Endothelial cell of umbilical vein (primary cell): ENCODE data around the gene NANOGP8. TPM values are rescaled to one million over a fixed set of nuclear protein-coding genes. Genes with fewer than 3 reads are reported as not detected.

Experiments used
- BruUV-seq: library from RNA; stranded (reverse); fragments of 400-500 nt; replicated peaks from 2 replicates; lab custom pipeline; 2021; lab: Mats Ljungman, UMichigan
- CTCF ChIA-PET: fragments of 300-600, 350-600 bp; sonication (Branson Sonifier 250); formaldehyde crosslinking; loops from one replicate; lab custom pipeline; 2021; ENCODE audit warnings: antibody characterized with exemption, inconsistent platforms; lab: Charles Lee
- POLR2A ChIA-PET: fragments of 300-600, 350-600 bp; sonication (Branson Sonifier 250); formaldehyde crosslinking; loops from one replicate; lab custom pipeline; 2021; ENCODE audit warnings: antibody characterized with exemption, inconsistent platforms; lab: Charles Lee
- DNase-seq: peaks from one replicate; pipeline ENCODE4 v3.0.0-alpha.2; 2011; ENCODE audit warnings: low read depth, low spot score
- FAIRE-seq: peaks from 2 replicates; lab custom pipeline; 2011; peaks lifted over from hg19 to GRCh38; lab: Jason Lieb, UNC
- H2AFZ ChIP-seq: 2 replicates; pipeline ENCODE4 v1.6.0; 2012; ENCODE audit warnings: low read depth, low read length, control low read depth, inconsistent platforms
- H3K27ac ChIP-seq: 2 replicates; pipeline ENCODE4 v1.5.1; 2011; ENCODE audit warnings: low read depth, mild to moderate bottlenecking, control low read depth, low read length, moderate library complexity; ENCODE audit not compliant: insufficient read depth
- H3K27me3 ChIP-seq, 2 experiments: 2 replicates each; pipeline versions ENCODE4 v1.6.0 to v1.6.1; 2011; ENCODE audit warnings: low read length in 2 of 2, mixed read lengths in 1 of 2; ENCODE audit not compliant: control insufficient read depth in 2 of 2, insufficient read depth in 2 of 2
- H3K36me3 ChIP-seq, 2 experiments: 2 replicates in 1 of 2; 3 replicates in 1 of 2; pipeline ENCODE4 v1.5.1; 2011; ENCODE audit warnings: low read length in 2 of 2, mild to moderate bottlenecking in 1 of 2, moderate library complexity in 1 of 2; ENCODE audit not compliant: control insufficient read depth in 2 of 2, insufficient read depth in 2 of 2; ENCODE audit errors: extremely low read depth in 1 of 2
- H3K4me1 ChIP-seq: 3 replicates; pipeline ENCODE4 v1.5.1; 2011; ENCODE audit warnings: mild to moderate bottlenecking, low read length; ENCODE audit not compliant: control insufficient read depth, insufficient read depth; ENCODE audit errors: extremely low read depth
- H3K4me2 ChIP-seq: 2 replicates; pipeline ENCODE4 v1.6.1; 2011; ENCODE audit warnings: low read length, control low read depth, mixed read lengths; ENCODE audit not compliant: insufficient read depth
- H3K4me3 ChIP-seq, 3 experiments: fragments of 200-600 bp in 1 of 3; sonication (generic), shearing (Covaris generic) in 1 of 3; replicated peaks in 1 of 3; 2 replicates each; pipeline ENCODE4 v1.5.1; 2011 to 2016; ENCODE audit warnings: control low read depth in 3 of 3, low read length in 3 of 3, mild to moderate bottlenecking in 2 of 3, inconsistent platforms in 1 of 3, low read depth in 1 of 3, moderate library complexity in 1 of 3; ENCODE audit not compliant: insufficient read depth in 1 of 3
- H3K79me2 ChIP-seq: 2 replicates; pipeline ENCODE4 v1.6.0; 2012; ENCODE audit warnings: low read length, inconsistent platforms; ENCODE audit not compliant: control insufficient read depth, insufficient read depth
- H3K9ac ChIP-seq: replicated peaks from 2 replicates; pipeline ENCODE3; 2011; ENCODE audit warnings: low read length, control low read depth; ENCODE audit not compliant: insufficient read depth; ENCODE audit errors: extremely low read depth
- H3K9me1 ChIP-seq: replicated peaks from 3 replicates; pipeline ENCODE4 v1.6.0; 2011; ENCODE audit warnings: mild to moderate bottlenecking, low read length; ENCODE audit not compliant: control insufficient read depth, insufficient read depth; ENCODE audit errors: extremely low read depth
- H3K9me3 ChIP-seq: replicated peaks from 2 replicates; pipeline ENCODE4 v1.5.1; 2012; ENCODE audit warnings: low read length, inconsistent platforms; ENCODE audit not compliant: control insufficient read depth, insufficient read depth
- H4K20me1 ChIP-seq: replicated peaks from 2 replicates; pipeline ENCODE3; 2011; ENCODE audit warnings: mild to moderate bottlenecking, low read length; ENCODE audit not compliant: control insufficient read depth, insufficient read depth; ENCODE audit errors: extremely low read depth
- EZH2 ChIP-seq: IDR thresholded peaks from 2 replicates; pipeline ENCODE4 v1.6.1; 2012; ENCODE audit warnings: borderline replicate concordance, low read depth, mild to moderate bottlenecking, moderate library complexity, low read length, inconsistent platforms; ENCODE audit not compliant: severe bottlenecking
- FOS ChIP-seq: IDR thresholded peaks from 2 replicates; pipeline ENCODE4 v1.6.1; 2011; ENCODE audit warnings: mild to moderate bottlenecking, low read length, moderate library complexity, borderline replicate concordance; ENCODE audit not compliant: insufficient read depth
- GATA2 ChIP-seq: IDR thresholded peaks from 2 replicates; pipeline ENCODE4 v1.7.0; 2011; ENCODE audit warnings: low read depth, mild to moderate bottlenecking, moderate library complexity, mixed read lengths, low read length; ENCODE audit not compliant: insufficient read length, insufficient read depth
- JUN ChIP-seq: IDR thresholded peaks from 2 replicates; pipeline ENCODE4 v1.6.1; 2011; ENCODE audit warnings: borderline replicate concordance, low read depth; ENCODE audit not compliant: insufficient read length, insufficient read depth
- MYC ChIP-seq: IDR thresholded peaks from one replicate; pipeline ENCODE4 v1.6.1; 2011; ENCODE audit warnings: mild to moderate bottlenecking, low read depth, low read length
- POLR2A ChIP-seq: IDR thresholded peaks from 2 replicates; pipeline ENCODE4 v1.6.1; 2012; ENCODE audit warnings: low read depth, mild to moderate bottlenecking, control low read depth, low read length
- POLR2AphosphoS5 ChIP-seq: IDR thresholded peaks from 2 replicates; pipeline ENCODE4 v1.6.1; 2012; ENCODE audit warnings: low read depth, mild to moderate bottlenecking, control low read depth, low read length, moderate library complexity; ENCODE audit not compliant: insufficient read depth
- dilution Hi-C: fragments of 300-500 bp; cut with MboI; formaldehyde crosslinking; loops from one replicate; pipeline ENCODE4 v1.15.0; 2019; ENCODE audit warnings: low sequenced_read_pairs; ENCODE audit not compliant: extremely low pct_ligation_motif_present
- intact Hi-C: fragments of 100-400 bp; cut with micrococcal nuclease; formaldehyde crosslinking; loops from one replicate; pipeline ENCODE4 v1.10.0; 2022
- polyA plus RNA-seq, 4 experiments: library from polyadenylated mRNA; depleted of rRNA in 3 of 4; stranded (reverse) in 3 of 4; unstranded in 1 of 4; fragments of >200 nt; gene quantifications; 2 replicates each; pipeline versions ENCODE4 v1.2.1 to v1.2.3, GENCODE V29; 2011 to 2012; ENCODE audit warnings: missing spikeins in 1 of 4
- total RNA-seq: library from RNA; stranded (reverse); gene quantifications from 2 replicates; pipeline ENCODE4 v1.2.3, GENCODE V29; 2021
- TF ChIP-seq, protein P1 (sequence below): IDR thresholded peaks from 2 replicates; pipeline ENCODE4 v1.6.1; 2011; ENCODE audit not compliant: insufficient read depth, insufficient read length
- TF ChIP-seq, protein P2 (sequence below), 2 donors: IDR thresholded peaks; 1 replicate in 1 of 2; 2 replicates in 1 of 2; pipeline ENCODE4 v1.5.1; 2011; ENCODE audit warnings: low read length in 2 of 2, mild to moderate bottlenecking in 2 of 2, moderate library complexity in 2 of 2, control low read depth in 1 of 2, inconsistent platforms in 1 of 2, low read depth in 1 of 2; ENCODE audit not compliant: insufficient read depth in 1 of 2; ENCODE audit errors: extremely low read depth in 1 of 2

The NANOGP8 gene
- total and polyA plus RNA-seq, 2 donors (not counting 3 experiments of a cell fraction or from before 2014, with no cell fraction given): not detected

DNA sequence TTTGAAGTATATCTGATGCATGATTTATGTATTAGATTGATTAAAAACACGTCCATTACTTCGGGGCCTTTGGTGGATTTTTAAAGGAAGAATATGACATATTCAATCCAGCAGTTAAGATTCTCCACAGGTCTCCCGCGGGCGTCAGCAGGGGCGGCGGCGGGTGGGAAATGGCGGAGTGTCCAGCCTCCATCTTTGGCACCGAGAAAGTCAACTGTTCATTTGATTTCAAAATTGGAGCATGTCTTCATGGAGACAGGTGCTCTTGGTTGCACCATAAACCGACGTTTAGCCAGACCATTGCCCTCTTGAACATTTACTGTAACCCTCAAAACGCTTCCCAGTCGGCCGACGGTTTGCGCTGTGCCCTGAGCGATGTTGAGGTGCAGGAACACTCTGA lies 7.2 kb upstream of the NANOGP8 start:
- Histone ChIP-seq H3K4me3 (no peak overlapping the region), H4K20me1 (no peaks in the 10 kb centered on the region), H2AFZ (no peak overlapping the region), H3K79me2 (no peaks in the 10 kb centered on the region), H3K4me1 (no peaks in the 10 kb centered on the region), H3K9ac (no peak overlapping the region), H3K27ac (no peak overlapping the region), H3K27me3 (peaks cover 0 to 2% of the 10 kb centered on the region in 2 experiments), H3K9me3 (no peaks in the 10 kb centered on the region), H3K9me1 (no peaks in the 10 kb centered on the region), H3K4me2 (no peak overlapping the region), H3K36me3 (no peaks in the 10 kb centered on the region)
- POLR2A ChIA-PET: no interaction called here
- FAIRE-seq: no peak
- DNase-seq: no peak
- BruUV-seq: no TSS peak
- TF ChIP-seq POLR2A (no peak), MYC (no peak)
- dilution Hi-C loops (no loop called here), intact Hi-C loops (no loop called here)
- CTCF ChIA-PET: interaction anchor here (0.9 kb wide), 1 partner anchor 353 kb away, joined by 3 read pairs; no protein-coding TSS in a partner anchor

DNA sequence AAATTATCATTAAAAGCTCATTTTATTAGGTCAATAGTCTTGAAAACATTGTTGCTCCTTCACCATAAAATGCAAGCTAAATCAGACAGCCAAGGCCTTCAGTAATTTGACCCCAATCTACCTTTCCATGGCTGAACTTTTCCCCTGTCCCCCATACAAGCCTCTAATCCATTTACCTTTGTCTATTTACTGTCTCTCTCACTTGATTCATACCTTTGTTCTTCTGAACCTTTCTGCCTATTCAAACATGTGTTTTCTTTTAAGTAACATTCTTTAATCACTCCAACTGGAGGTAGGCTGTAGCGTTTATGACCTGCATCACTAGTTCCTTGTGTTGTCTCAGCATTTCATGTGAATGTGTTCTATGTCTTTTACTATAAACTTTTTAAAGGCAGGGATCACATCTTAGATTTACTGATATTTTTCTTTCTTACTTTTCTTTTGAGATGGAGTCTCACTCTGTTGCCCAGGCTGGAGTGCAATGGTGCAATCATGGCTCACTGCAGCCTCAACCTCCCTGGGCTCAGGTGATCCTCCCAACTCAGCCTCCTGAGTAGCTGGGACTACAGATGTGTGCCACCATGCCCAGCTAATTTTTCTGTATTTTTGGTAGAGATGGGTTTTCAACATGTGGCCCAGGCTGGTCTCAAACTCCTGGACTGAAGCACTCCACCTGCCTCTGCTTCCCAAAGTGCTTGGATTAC lies 5.2 kb upstream of the NANOGP8 start:
- no peak for FAIRE-seq

More for the DNA sequence above, 5.2 kb upstream of the NANOGP8 start:
- no peaks in the 10 kb centered on the region for H3K79me2 ChIP-seq
- no peak for DNase-seq
- dilution Hi-C loops (no loop called here), intact Hi-C loops (no loop called here)
- no peaks in the 10 kb centered on the region for H3K9me1 ChIP-seq
- H3K4me1 ChIP-seq: no peaks in the 10 kb centered on the region
- no TSS peak for BruUV-seq
- H3K4me2 ChIP-seq: no peak overlapping the region
- ChIA-PET POLR2A (no interaction called here), CTCF (interaction anchor here (1.1 kb wide), 1 partner anchor 354 kb away, joined by 5 read pairs; no protein-coding TSS in a partner anchor)
- no peak overlapping the region for H2AFZ ChIP-seq
- H3K4me3 ChIP-seq: no peak overlapping the region
- peaks cover 0 to 2% of the 10 kb centered on the region in 2 experiments for H3K27me3 ChIP-seq
- TF ChIP-seq JUN: no peak
- TF ChIP-seq POLR2A: no peak
- TF ChIP-seq, protein P1, sequence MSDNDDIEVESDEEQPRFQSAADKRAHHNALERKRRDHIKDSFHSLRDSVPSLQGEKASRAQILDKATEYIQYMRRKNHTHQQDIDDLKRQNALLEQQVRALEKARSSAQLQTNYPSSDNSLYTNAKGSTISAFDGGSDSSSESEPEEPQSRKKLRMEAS: no peak
- no peak for TF ChIP-seq FOS
- TF ChIP-seq, protein P2, sequence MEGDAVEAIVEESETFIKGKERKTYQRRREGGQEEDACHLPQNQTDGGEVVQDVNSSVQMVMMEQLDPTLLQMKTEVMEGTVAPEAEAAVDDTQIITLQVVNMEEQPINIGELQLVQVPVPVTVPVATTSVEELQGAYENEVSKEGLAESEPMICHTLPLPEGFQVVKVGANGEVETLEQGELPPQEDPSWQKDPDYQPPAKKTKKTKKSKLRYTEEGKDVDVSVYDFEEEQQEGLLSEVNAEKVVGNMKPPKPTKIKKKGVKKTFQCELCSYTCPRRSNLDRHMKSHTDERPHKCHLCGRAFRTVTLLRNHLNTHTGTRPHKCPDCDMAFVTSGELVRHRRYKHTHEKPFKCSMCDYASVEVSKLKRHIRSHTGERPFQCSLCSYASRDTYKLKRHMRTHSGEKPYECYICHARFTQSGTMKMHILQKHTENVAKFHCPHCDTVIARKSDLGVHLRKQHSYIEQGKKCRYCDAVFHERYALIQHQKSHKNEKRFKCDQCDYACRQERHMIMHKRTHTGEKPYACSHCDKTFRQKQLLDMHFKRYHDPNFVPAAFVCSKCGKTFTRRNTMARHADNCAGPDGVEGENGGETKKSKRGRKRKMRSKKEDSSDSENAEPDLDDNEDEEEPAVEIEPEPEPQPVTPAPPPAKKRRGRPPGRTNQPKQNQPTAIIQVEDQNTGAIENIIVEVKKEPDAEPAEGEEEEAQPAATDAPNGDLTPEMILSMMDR (IDR thresholded peaks at IDR 0.05; ENCODE audit: extremely low read depth in 1 of 2, insufficient read depth in 1 of 2, low read depth in 1 of 2, low read length in 2 of 2): no peak
- no peak for TF ChIP-seq POLR2AphosphoS5
- TF ChIP-seq GATA2: no peak
- no peak for TF ChIP-seq EZH2
- TF ChIP-seq MYC: no peak
- H4K20me1 ChIP-seq: no peaks in the 10 kb centered on the region
- H3K27ac ChIP-seq: no peak overlapping the region
- H3K9ac ChIP-seq: no peak overlapping the region
- no peaks in the 10 kb centered on the region for H3K9me3 ChIP-seq
- no peaks in the 10 kb centered on the region for H3K36me3 ChIP-seq
